GM12878 (cell line): ENCODE measurements around the gene KDSR. TPM values are rescaled to one million over a fixed set of nuclear protein-coding genes. Genes with fewer than 3 reads are reported as not detected.

ENCODE experiments used
- CEBPB ChIP-seq, 2 experiments: fragments of 150-350 bp in 1 of 2; IDR thresholded peaks; 2 replicates each; pipeline ENCODE4 v1.6.1; 2012 to 2014; ENCODE audit warnings: low read depth in 2 of 2, low read length in 2 of 2, borderline replicate concordance in 1 of 2, inconsistent platforms in 1 of 2
- CHD1 ChIP-seq: IDR thresholded peaks from 2 replicates; pipeline ENCODE4 v1.6.1; 2012; ENCODE audit warnings: low read depth, low read length, improper control_type of control experiment
- CHD2 ChIP-seq: IDR thresholded peaks from 2 replicates; pipeline ENCODE4 v1.6.1; 2011; ENCODE audit warnings: low read depth, low read length, improper control_type of control experiment, borderline replicate concordance
- EED ChIP-seq: sonication (generic); IDR thresholded peaks from 2 replicates; pipeline ENCODE4 v1.6.1; 2016; ENCODE audit warnings: antibody characterized with exemption, low read depth
- HDAC6 ChIP-seq: fragments of 200-600 bp; sonication (generic); IDR thresholded peaks from one replicate; pipeline ENCODE4 v1.8.0; 2017; ENCODE audit warnings: antibody characterized with exemption; ENCODE audit not compliant: unreplicated experiment
- KAT2A ChIP-seq: conservative IDR thresholded peaks from 2 replicates; pipeline ENCODE4 v1.6.1; 2011; ENCODE audit warnings: low read depth, low read length; ENCODE audit not compliant: control insufficient read depth
- NFYA ChIP-seq: IDR thresholded peaks from 2 replicates; pipeline ENCODE4 v1.6.1; 2011; ENCODE audit warnings: low read depth, mild to moderate bottlenecking, low read length, improper control_type of control experiment, borderline replicate concordance
- PML ChIP-seq: IDR thresholded peaks from 2 replicates; pipeline ENCODE4 v1.6.1; 2012; ENCODE audit warnings: low read length, inconsistent platforms
- RB1 ChIP-seq: fragments of 450-650 bp; formaldehyde crosslinking; IDR thresholded peaks from 2 replicates; pipeline ENCODE4 v1.6.1; 2017; ENCODE audit warnings: mild to moderate bottlenecking, borderline replicate concordance
- STAT1 ChIP-seq: fragments of 450-650 bp; conservative IDR thresholded peaks from 2 replicates; pipeline ENCODE4 v1.6.1; 2014; ENCODE audit warnings: antibody characterized with exemption, mild to moderate bottlenecking
- STAT3 ChIP-seq: IDR thresholded peaks from 2 replicates; pipeline ENCODE4 v1.6.1; 2011; ENCODE audit warnings: low read depth, low read length, improper control_type of control experiment
- SUZ12 ChIP-seq: fragments of 200-600 bp; sonication (generic); IDR thresholded peaks from one replicate; pipeline ENCODE4 v1.6.1; 2018; ENCODE audit warnings: antibody characterized with exemption, mild to moderate bottlenecking; ENCODE audit not compliant: unreplicated experiment
- TCF12 ChIP-seq: IDR thresholded peaks from 2 replicates; pipeline ENCODE4 v1.6.1; 2011; ENCODE audit warnings: low read depth, mild to moderate bottlenecking, low read length
- ZBED1 ChIP-seq: IDR thresholded peaks from 2 replicates; pipeline ENCODE4 v1.6.1; 2016; ENCODE audit warnings: borderline replicate concordance
- ZZZ3 ChIP-seq: IDR thresholded peaks from 2 replicates; pipeline ENCODE4 v1.6.1; 2011; ENCODE audit warnings: low read depth; ENCODE audit not compliant: control insufficient read depth, insufficient read length
- polyA plus RNA-seq, 11 experiments: library from polyadenylated mRNA; depleted of rRNA in 4 of 11; unstranded in 6 of 11; stranded (reverse) in 5 of 11; fragments of >200 nt; fragmentation: Nextera tagmentation in 4 of 11; fragmentation: Illumina TruSeq in 1 of 11; extraction: Ambion mirVana in 4 of 11; extraction: Trizol in 1 of 11; gene quantifications; 1 replicate in 1 of 11; 2 replicates in 10 of 11; pipeline versions ENCODE4 v1.2.1 to v1.2.3, GENCODE V29; 2011 to 2016; ENCODE audit warnings: inconsistent platforms in 2 of 11, missing spikeins in 2 of 11, low read depth in 1 of 11
- total RNA-seq, 4 experiments: library from RNA; depleted of rRNA in 3 of 4; stranded (reverse); fragments of >200 nt in 3 of 4; fragmentation: Illumina TruSeq in 1 of 4; extraction: Trizol in 1 of 4; gene quantifications; 2 replicates each; pipeline versions ENCODE4 v1.2.1 to v1.2.3, GENCODE V29; 2013 to 2021
- TF ChIP-seq, protein P1 (sequence below): fragments of 450-650 bp; conservative IDR thresholded peaks from 2 replicates; pipeline ENCODE4 v1.6.1; 2017; ENCODE audit warnings: mild to moderate bottlenecking, moderate library complexity
- TF ChIP-seq, protein P2 (sequence below): fragments of 450-650 bp; IDR thresholded peaks from 2 replicates; pipeline ENCODE4 v1.6.1; 2014; ENCODE audit warnings: mild to moderate bottlenecking
- TF ChIP-seq, protein P3 (sequence below): IDR thresholded peaks from 2 replicates; pipeline ENCODE4 v1.6.1; 2011; ENCODE audit warnings: mild to moderate bottlenecking, low read depth, low read length, moderate library complexity; ENCODE audit not compliant: insufficient replicate concordance
- TF ChIP-seq, protein P4 (sequence below): fragments of 450-650 bp; IDR thresholded peaks from 2 replicates; pipeline ENCODE4 v1.6.1; 2017; ENCODE audit warnings: mild to moderate bottlenecking, low read depth, inconsistent platforms; ENCODE audit not compliant: poor library complexity, severe bottlenecking

KDSR gene
- total and polyA plus RNA-seq, 10 of the 15 experiments (the other 5 are each of a cell fraction or from before 2014, with no cell fraction given) = 5.2 to 25.9 (median 14.3) TPM

DNA sequence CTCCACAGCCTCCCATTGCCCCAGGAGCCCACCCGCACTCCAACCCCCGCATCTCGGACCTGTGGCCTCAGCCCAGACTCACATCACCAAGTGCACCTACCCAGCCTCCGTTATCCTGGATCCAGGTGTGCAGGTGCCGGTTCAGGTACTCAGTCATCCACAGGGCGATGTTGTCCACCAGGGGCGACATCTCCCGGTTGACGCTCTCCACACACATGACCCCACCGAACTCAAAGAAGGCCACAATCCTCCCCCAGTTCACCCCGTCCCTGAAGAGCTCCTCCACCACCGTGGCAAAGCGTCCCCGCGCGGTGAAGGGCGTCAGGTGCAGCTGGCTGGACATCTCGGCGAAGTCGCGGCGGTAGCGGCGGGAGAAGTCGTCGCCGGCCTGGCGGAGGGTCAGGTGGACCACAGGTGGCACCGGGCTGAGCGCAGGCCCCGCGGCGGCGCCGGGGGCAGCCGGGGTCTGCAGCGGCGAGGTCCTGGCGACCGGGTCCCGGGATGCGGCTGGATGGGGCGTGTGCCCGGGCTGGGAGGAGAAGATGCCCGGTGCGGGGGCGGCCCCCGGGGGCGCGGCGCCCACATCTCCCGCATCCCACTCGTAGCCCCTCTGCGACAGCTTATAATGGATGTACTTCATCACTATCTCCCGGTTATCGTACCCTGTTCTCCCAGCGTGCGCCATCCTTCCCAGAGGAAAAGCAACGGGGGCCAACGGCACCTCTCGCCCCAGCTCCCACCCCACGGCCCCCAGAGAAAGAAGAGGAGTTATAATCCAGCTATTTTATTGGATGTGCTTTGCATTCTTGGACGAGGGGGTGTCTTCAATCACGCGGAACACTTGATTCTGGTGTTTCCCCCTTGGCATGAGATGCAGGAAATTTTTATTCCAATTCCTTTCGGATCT, 48.8 kb downstream of the KDSR start (continued):
- TF ChIP-seq EED = peak; percentile 60
- TF ChIP-seq TCF12 = peak; percentile 89
- TF ChIP-seq PML = no peak
- no peak for TF ChIP-seq STAT3
- no peak for TF ChIP-seq KAT2A
- TF ChIP-seq, protein P1, sequence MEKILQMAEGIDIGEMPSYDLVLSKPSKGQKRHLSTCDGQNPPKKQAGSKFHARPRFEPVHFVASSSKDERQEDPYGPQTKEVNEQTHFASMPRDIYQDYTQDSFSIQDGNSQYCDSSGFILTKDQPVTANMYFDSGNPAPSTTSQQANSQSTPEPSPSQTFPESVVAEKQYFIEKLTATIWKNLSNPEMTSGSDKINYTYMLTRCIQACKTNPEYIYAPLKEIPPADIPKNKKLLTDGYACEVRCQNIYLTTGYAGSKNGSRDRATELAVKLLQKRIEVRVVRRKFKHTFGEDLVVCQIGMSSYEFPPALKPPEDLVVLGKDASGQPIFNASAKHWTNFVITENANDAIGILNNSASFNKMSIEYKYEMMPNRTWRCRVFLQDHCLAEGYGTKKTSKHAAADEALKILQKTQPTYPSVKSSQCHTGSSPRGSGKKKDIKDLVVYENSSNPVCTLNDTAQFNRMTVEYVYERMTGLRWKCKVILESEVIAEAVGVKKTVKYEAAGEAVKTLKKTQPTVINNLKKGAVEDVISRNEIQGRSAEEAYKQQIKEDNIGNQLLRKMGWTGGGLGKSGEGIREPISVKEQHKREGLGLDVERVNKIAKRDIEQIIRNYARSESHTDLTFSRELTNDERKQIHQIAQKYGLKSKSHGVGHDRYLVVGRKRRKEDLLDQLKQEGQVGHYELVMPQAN = no peak; the same call in none of the 2 replicates
- 0 out of 2 replicates have a peak, but pooled peaks have one; percentile 38 for TF ChIP-seq CHD2
- TF ChIP-seq NFYA = no peak
- TF ChIP-seq, protein P2, sequence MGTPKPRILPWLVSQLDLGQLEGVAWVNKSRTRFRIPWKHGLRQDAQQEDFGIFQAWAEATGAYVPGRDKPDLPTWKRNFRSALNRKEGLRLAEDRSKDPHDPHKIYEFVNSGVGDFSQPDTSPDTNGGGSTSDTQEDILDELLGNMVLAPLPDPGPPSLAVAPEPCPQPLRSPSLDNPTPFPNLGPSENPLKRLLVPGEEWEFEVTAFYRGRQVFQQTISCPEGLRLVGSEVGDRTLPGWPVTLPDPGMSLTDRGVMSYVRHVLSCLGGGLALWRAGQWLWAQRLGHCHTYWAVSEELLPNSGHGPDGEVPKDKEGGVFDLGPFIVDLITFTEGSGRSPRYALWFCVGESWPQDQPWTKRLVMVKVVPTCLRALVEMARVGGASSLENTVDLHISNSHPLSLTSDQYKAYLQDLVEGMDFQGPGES = no peak
- TF ChIP-seq HDAC6 = no peak
- no peak for TF ChIP-seq STAT1
- TF ChIP-seq CEBPB (IDR thresholded peaks at IDR 0.05; ENCODE audit: borderline replicate concordance in 1 of 2, low read depth in 2 of 2, low read length in 2 of 2) = no peak
- TF ChIP-seq RB1 = peak; percentile 89; the same call in 1 of the 2 replicates
- TF ChIP-seq CHD1 = peak; percentile 77; the same call in 1 of the 2 replicates
- TF ChIP-seq, protein P3, sequence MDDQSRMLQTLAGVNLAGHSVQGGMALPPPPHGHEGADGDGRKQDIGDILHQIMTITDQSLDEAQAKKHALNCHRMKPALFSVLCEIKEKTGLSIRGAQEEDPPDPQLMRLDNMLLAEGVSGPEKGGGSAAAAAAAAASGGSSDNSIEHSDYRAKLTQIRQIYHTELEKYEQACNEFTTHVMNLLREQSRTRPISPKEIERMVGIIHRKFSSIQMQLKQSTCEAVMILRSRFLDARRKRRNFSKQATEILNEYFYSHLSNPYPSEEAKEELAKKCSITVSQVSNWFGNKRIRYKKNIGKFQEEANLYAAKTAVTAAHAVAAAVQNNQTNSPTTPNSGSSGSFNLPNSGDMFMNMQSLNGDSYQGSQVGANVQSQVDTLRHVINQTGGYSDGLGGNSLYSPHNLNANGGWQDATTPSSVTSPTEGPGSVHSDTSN = no peak
- no peak for TF ChIP-seq ZZZ3
- TF ChIP-seq, protein P4, sequence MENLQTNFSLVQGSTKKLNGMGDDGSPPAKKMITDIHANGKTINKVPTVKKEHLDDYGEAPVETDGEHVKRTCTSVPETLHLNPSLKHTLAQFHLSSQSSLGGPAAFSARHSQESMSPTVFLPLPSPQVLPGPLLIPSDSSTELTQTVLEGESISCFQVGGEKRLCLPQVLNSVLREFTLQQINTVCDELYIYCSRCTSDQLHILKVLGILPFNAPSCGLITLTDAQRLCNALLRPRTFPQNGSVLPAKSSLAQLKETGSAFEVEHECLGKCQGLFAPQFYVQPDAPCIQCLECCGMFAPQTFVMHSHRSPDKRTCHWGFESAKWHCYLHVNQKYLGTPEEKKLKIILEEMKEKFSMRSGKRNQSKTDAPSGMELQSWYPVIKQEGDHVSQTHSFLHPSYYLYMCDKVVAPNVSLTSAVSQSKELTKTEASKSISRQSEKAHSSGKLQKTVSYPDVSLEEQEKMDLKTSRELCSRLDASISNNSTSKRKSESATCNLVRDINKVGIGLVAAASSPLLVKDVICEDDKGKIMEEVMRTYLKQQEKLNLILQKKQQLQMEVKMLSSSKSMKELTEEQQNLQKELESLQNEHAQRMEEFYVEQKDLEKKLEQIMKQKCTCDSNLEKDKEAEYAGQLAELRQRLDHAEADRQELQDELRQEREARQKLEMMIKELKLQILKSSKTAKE = peak; percentile 12
- no peak for TF ChIP-seq SUZ12
- TF ChIP-seq ZBED1 = no peak
